HepG2 (cell line): ENCODE results near the gene PKIB. TPM values are rescaled to one million over a fixed set of nuclear protein-coding genes. Genes with fewer than 3 reads are reported as not detected.

Experiments used
- ATAC-seq: fragments of 200-7000 bp; cut with Tn5 transposase; 3 replicates; pipeline ENCODE4 v1.9.1; 2020; ENCODE audit warnings: mild to moderate bottlenecking, moderate library complexity
- BruUV-seq: library from RNA; stranded (reverse); fragments of 400-500 nt; replicated peaks from 2 replicates; lab custom pipeline; 2021; lab: Mats Ljungman, UMichigan
- CTCF ChIA-PET: fragments of 300-600 bp; formaldehyde crosslinking; extraction: SDS; loops from one replicate; lab custom pipeline; 2021; ENCODE audit warnings: low total read pairs, inconsistent platforms, low intra/inter-chr PET ratio; lab: Yijun Ruan, JAX
- POLR2A ChIA-PET: fragments of 350-600 bp; sonication (Branson Sonifier 250); formaldehyde crosslinking; loops from one replicate; lab custom pipeline; 2020; ENCODE audit warnings: antibody characterized with exemption, inconsistent platforms; lab: Yijun Ruan, JAX
- DNase-seq: peaks from one replicate; pipeline ENCODE4 v3.0.0-alpha.2; 2015; ENCODE audit warnings: low spot score
- FAIRE-seq: peaks from 3 replicates; lab custom pipeline; 2011; peaks lifted over from hg19 to GRCh38; lab: Jason Lieb, UNC
- H2AFZ ChIP-seq: one replicate; pipeline ENCODE4 v1.6.1; 2011; ENCODE audit warnings: low read length, inconsistent platforms
- H3K27ac ChIP-seq: fragments of 300-600 bp; 3 replicates; pipeline ENCODE4 v1.8.0; 2011; ENCODE audit warnings: mixed run types, mild to moderate bottlenecking, mixed read lengths, low read length, inconsistent platforms; ENCODE audit not compliant: insufficient read depth; ENCODE audit errors: extremely low read length
- H3K27me3 ChIP-seq, 2 experiments: fragments of 200-600 bp in 1 of 2; 2 replicates in 1 of 2; 3 replicates in 1 of 2; pipeline versions ENCODE4 v1.6.0 to v1.8.0; 2011; ENCODE audit warnings: low read length in 2 of 2, mild to moderate bottlenecking in 2 of 2, moderate library complexity in 2 of 2, inconsistent platforms in 1 of 2; ENCODE audit not compliant: insufficient read depth in 2 of 2, control insufficient read depth in 1 of 2
- H3K36me3 ChIP-seq, 2 experiments: fragments of 200-600 bp in 1 of 2; replicated peaks in 1 of 2; 2 replicates in 1 of 2; 3 replicates in 1 of 2; pipeline versions ENCODE4 v1.5.1 to v1.8.0; 2011; ENCODE audit warnings: low read length in 2 of 2, inconsistent platforms in 1 of 2; ENCODE audit not compliant: insufficient read depth in 2 of 2, control insufficient read depth in 1 of 2
- H3K4me1 ChIP-seq: 2 replicates; pipeline ENCODE4 v1.5.1; 2012; ENCODE audit warnings: low read length, inconsistent platforms; ENCODE audit not compliant: insufficient read depth
- H3K4me2 ChIP-seq: 2 replicates; pipeline ENCODE4 v1.6.0; 2011; ENCODE audit warnings: low read depth, low read length, inconsistent platforms
- H3K4me3 ChIP-seq, 3 experiments: fragments of 200-600 bp in 1 of 3; sonication (generic), shearing (Covaris generic) in 1 of 3; replicated peaks in 1 of 3; 2 replicates each; pipeline ENCODE4 v1.5.1; 2011 to 2016; ENCODE audit warnings: low read length in 3 of 3, inconsistent platforms in 2 of 3, low read depth in 2 of 3, mild to moderate bottlenecking in 2 of 3, control low read depth in 1 of 3, mixed read lengths in 1 of 3; ENCODE audit not compliant: insufficient read depth in 1 of 3
- H3K79me2 ChIP-seq: one replicate; pipeline ENCODE4 v1.6.1; 2011; ENCODE audit warnings: low read length, inconsistent platforms; ENCODE audit not compliant: insufficient read depth
- H3K9ac ChIP-seq: 2 replicates; pipeline ENCODE4 v1.6.0; 2011; ENCODE audit warnings: mild to moderate bottlenecking, low read depth, low read length, inconsistent platforms; ENCODE audit not compliant: insufficient read depth
- H3K9me3 ChIP-seq: 2 replicates; pipeline ENCODE4 v1.5.1; 2012; ENCODE audit warnings: mild to moderate bottlenecking, low read length
- H4K20me1 ChIP-seq: 2 replicates; pipeline ENCODE4 v1.6.0; 2011; ENCODE audit warnings: inconsistent platforms, mild to moderate bottlenecking, low read length, moderate library complexity; ENCODE audit not compliant: insufficient read depth
- BCL6 ChIP-seq: IDR thresholded peaks from 2 replicates; pipeline ENCODE4 v1.6.1; 2016; ENCODE audit warnings: missing genetic modification reagents, missing compliant biosample characterization
- FOXA1 ChIP-seq, 2 experiments: fragments of 450-650 bp in 1 of 2; sonication (generic) in 1 of 2; formaldehyde crosslinking in 1 of 2; IDR thresholded peaks; 2 replicates each; pipeline versions ENCODE4 v1.4.0 to v1.6.1; 2016 to 2020; ENCODE audit warnings: missing genetic modification reagents in 1 of 2
- FOXJ3 ChIP-seq: sonication (generic); formaldehyde crosslinking; IDR thresholded peaks from 2 replicates; pipeline ENCODE4 v1.4.0; 2020; ENCODE audit warnings: missing genetic modification reagents, mild to moderate bottlenecking, borderline replicate concordance
- HNRNPUL1 ChIP-seq: fragments of 200-400 bp; formaldehyde crosslinking; IDR thresholded peaks from 2 replicates; pipeline ENCODE4 v1.6.1; 2017; ENCODE audit warnings: low read depth, mild to moderate bottlenecking, low read length, moderate library complexity
- HOXA3 ChIP-seq: sonication (generic); formaldehyde crosslinking; IDR thresholded peaks from 2 replicates; pipeline ENCODE4 v1.5.0; 2020; ENCODE audit warnings: missing genetic modification reagents
- HOXA5 ChIP-seq: sonication (generic); formaldehyde crosslinking; IDR thresholded peaks from 2 replicates; pipeline ENCODE4 v1.4.0; 2020; ENCODE audit warnings: missing genetic modification reagents
- RNF2 ChIP-seq: fragments of 450-650 bp; conservative IDR thresholded peaks from 2 replicates; pipeline ENCODE4 v1.6.1; 2016; ENCODE audit warnings: low read depth
- SPEN ChIP-seq: sonication (generic); formaldehyde crosslinking; IDR thresholded peaks from 2 replicates; pipeline ENCODE4 v1.5.1; 2020; ENCODE audit warnings: low read depth, mild to moderate bottlenecking, missing genetic modification reagents
- THRA ChIP-seq: sonication (generic); formaldehyde crosslinking; IDR thresholded peaks from 2 replicates; pipeline ENCODE4 v1.4.0; 2020; ENCODE audit warnings: missing genetic modification reagents, borderline replicate concordance
- ZBTB42 ChIP-seq: sonication (generic); formaldehyde crosslinking; IDR thresholded peaks from 2 replicates; pipeline ENCODE4 v1.5.0; 2020; ENCODE audit warnings: mild to moderate bottlenecking, missing genetic modification reagents
- ZFP1 ChIP-seq: IDR thresholded peaks from 2 replicates; pipeline ENCODE4 v1.6.1; 2016
- ZNF138 ChIP-seq: sonication (generic); formaldehyde crosslinking; IDR thresholded peaks from 2 replicates; pipeline ENCODE4 v1.5.0; 2020; ENCODE audit warnings: mild to moderate bottlenecking, low read depth, missing genetic modification reagents
- ZNF678 ChIP-seq: sonication (generic); formaldehyde crosslinking; IDR thresholded peaks from 2 replicates; pipeline ENCODE4 v1.4.0; 2020; ENCODE audit warnings: mild to moderate bottlenecking, missing genetic modification reagents
- ZNF775 ChIP-seq: sonication (generic); formaldehyde crosslinking; IDR thresholded peaks from 2 replicates; pipeline ENCODE4 v1.4.0; 2020; ENCODE audit warnings: missing genetic modification reagents, mild to moderate bottlenecking, moderate library complexity, borderline replicate concordance
- WGBS: methylation state at CpG from one replicate; pipeline ENCODE4 v1.1.6; 2017; ENCODE audit warnings: low lambda C conversion rate; 5-methylcytosine and 5-hydroxymethylcytosine counted together
- in situ Hi-C: cut with HindIII; loops from 2 replicates; pipeline ENCODE4 v1.10.0; 2017; ENCODE audit warnings: low pct_unique_long_range_greater_than_20kb; ENCODE audit not compliant: extremely low pct_ligation_motif_present
- intact Hi-C: fragments of 100-400 bp; cut with micrococcal nuclease; formaldehyde crosslinking; loops from one replicate; pipeline ENCODE4 v1.10.0; 2022; ENCODE audit not compliant: unreplicated experiment
- polyA plus RNA-seq, 8 experiments: library from polyadenylated mRNA; depleted of rRNA in 3 of 8; stranded (reverse) in 7 of 8; unstranded in 1 of 8; fragments of >200 nt; fragmentation: Illumina TruSeq in 4 of 8; extraction: Trizol in 4 of 8; gene quantifications; 2 replicates each; pipeline versions ENCODE4 v1.2.1 to v1.2.3, GENCODE V29; 2011 to 2016; ENCODE audit warnings: low read depth in 4 of 8, missing spikeins in 1 of 8, mixed read lengths in 1 of 8; ENCODE audit not compliant: insufficient read depth in 1 of 8
- total RNA-seq, 5 experiments: library from RNA; depleted of rRNA; stranded (reverse); fragments of >200 nt; fragmentation: Illumina TruSeq; extraction: Trizol; gene quantifications; 2 replicates each; pipeline ENCODE4 v1.2.3, GENCODE V29; 2016; ENCODE audit warnings: low read depth in 1 of 5
- TF ChIP-seq, protein P1 (sequence below): sonication (generic); formaldehyde crosslinking; IDR thresholded peaks from 2 replicates; pipeline ENCODE4 v1.4.0; 2020; ENCODE audit warnings: missing genetic modification reagents, borderline replicate concordance
- TF ChIP-seq, protein P2 (sequence below): sonication (generic); formaldehyde crosslinking; IDR thresholded peaks from 2 replicates; pipeline ENCODE4 v1.4.0; 2020; ENCODE audit warnings: mild to moderate bottlenecking, missing genetic modification reagents

The PKIB gene
- total and polyA plus RNA-seq, 2 of the 13 experiments (the other 11 are each of a cell fraction or from before 2014, with no cell fraction given), result 1.4 to 1.5 TPM

- 0 out of 2 replicates have a peak, but pooled peaks cover 1% of the 10 kb centered on the region for H3K9me3 ChIP-seq
- H3K4me2 ChIP-seq, result no peak overlapping the region
- ATAC-seq, result no peak
- ChIA-PET CTCF (interaction anchor here (0.9 kb wide), 1 partner anchor 93 kb away, joined by 4 read pairs; no protein-coding TSS in a partner anchor), POLR2A (no interaction called here)
- TF ChIP-seq ZBTB42 (CRISPR knock-in tag) (no peak), SPEN (CRISPR knock-in tag) (no peak), FOXJ3 (CRISPR knock-in tag) (no peak), THRA (CRISPR knock-in tag) (no peak), HNRNPUL1 (no peak), HOXA3 (CRISPR knock-in tag) (no peak), ZNF678 (CRISPR knock-in tag) (no peak), ZNF138 (CRISPR knock-in tag) (no peak), BCL6 (CRISPR knock-in tag) (no peak), FOXA1 (IDR thresholded peaks at IDR 0.05) (no peak), FOXA1 (CRISPR knock-in tag; IDR thresholded peaks at IDR 0.05) (no peak), HOXA5 (CRISPR knock-in tag) (no peak), ZNF775 (CRISPR knock-in tag) (no peak), RNF2 (no peak), ZFP1 (CRISPR knock-in tag) (no peak)
- TF ChIP-seq, protein P1, sequence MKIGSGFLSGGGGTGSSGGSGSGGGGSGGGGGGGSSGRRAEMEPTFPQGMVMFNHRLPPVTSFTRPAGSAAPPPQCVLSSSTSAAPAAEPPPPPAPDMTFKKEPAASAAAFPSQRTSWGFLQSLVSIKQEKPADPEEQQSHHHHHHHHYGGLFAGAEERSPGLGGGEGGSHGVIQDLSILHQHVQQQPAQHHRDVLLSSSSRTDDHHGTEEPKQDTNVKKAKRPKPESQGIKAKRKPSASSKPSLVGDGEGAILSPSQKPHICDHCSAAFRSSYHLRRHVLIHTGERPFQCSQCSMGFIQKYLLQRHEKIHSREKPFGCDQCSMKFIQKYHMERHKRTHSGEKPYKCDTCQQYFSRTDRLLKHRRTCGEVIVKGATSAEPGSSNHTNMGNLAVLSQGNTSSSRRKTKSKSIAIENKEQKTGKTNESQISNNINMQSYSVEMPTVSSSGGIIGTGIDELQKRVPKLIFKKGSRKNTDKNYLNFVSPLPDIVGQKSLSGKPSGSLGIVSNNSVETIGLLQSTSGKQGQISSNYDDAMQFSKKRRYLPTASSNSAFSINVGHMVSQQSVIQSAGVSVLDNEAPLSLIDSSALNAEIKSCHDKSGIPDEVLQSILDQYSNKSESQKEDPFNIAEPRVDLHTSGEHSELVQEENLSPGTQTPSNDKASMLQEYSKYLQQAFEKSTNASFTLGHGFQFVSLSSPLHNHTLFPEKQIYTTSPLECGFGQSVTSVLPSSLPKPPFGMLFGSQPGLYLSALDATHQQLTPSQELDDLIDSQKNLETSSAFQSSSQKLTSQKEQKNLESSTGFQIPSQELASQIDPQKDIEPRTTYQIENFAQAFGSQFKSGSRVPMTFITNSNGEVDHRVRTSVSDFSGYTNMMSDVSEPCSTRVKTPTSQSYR (CRISPR knock-in tag), result no peak
- TF ChIP-seq, protein P2, sequence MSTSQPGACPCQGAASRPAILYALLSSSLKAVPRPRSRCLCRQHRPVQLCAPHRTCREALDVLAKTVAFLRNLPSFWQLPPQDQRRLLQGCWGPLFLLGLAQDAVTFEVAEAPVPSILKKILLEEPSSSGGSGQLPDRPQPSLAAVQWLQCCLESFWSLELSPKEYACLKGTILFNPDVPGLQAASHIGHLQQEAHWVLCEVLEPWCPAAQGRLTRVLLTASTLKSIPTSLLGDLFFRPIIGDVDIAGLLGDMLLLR, result no peak
- intact Hi-C loops, result no loop called here
- no peaks in the 10 kb centered on the region for H3K79me2 ChIP-seq
- no peaks in the 10 kb centered on the region for H4K20me1 ChIP-seq
- H3K27ac ChIP-seq, result no peak overlapping the region
- H3K9ac ChIP-seq, result no peak overlapping the region
- H3K36me3 ChIP-seq, result no peaks in the 10 kb centered on the region
- FAIRE-seq, result no peak
- H3K4me1 ChIP-seq, result no peaks in the 10 kb centered on the region
- H3K27me3 ChIP-seq, result peaks cover 0 to 7% of the 10 kb centered on the region in 2 experiments; a peak in 2 of 5 replicates
- in situ Hi-C loops, result loop anchor here (25.0 kb wide), 1 partner anchor 566 kb away; no protein-coding TSS in a partner anchor
- no peak overlapping the region for H3K4me3 ChIP-seq
- DNase-seq, result no peak
- no peak overlapping the region for H2AFZ ChIP-seq
- 45% methylated on average over 9 of the region's 9 CpGs for WGBS
- no TSS peak for BruUV-seq
These were observed 136.5 kb downstream of the PKIB start for GRCh38 chr6:122746688-122747087.
